ENCODE results near the gene MAP1LC3B.

DNA sequence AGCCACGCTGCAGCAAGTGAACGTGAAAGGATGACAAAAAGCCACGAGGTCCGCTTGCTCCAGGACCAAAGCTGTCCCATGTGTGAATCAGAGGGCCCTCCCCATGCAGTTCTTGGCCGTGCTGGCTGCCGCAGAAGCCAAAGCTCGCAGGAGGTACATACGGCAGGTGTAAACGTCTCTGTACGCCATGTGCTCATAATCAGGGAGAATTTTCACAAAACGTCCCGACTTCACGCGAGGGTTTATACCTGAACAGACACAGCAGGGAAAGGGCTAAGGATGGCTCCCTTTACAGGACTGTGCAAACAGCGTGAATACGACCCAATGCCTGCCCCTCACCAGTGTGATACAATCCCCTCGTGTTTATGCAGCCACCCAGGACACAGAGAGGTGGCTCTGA is 33.9 kb upstream of the MAP1LC3B start:
- TF ChIP-seq, protein P1, sequence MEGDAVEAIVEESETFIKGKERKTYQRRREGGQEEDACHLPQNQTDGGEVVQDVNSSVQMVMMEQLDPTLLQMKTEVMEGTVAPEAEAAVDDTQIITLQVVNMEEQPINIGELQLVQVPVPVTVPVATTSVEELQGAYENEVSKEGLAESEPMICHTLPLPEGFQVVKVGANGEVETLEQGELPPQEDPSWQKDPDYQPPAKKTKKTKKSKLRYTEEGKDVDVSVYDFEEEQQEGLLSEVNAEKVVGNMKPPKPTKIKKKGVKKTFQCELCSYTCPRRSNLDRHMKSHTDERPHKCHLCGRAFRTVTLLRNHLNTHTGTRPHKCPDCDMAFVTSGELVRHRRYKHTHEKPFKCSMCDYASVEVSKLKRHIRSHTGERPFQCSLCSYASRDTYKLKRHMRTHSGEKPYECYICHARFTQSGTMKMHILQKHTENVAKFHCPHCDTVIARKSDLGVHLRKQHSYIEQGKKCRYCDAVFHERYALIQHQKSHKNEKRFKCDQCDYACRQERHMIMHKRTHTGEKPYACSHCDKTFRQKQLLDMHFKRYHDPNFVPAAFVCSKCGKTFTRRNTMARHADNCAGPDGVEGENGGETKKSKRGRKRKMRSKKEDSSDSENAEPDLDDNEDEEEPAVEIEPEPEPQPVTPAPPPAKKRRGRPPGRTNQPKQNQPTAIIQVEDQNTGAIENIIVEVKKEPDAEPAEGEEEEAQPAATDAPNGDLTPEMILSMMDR (IDR thresholded peaks at IDR 0.05) = no peak
- TF ChIP-seq EZH2 (IDR thresholded peaks at IDR 0.05) = no peak
- no peak for TF ChIP-seq EZH2phosphoT487 (IDR thresholded peaks at IDR 0.05)
